Liver (tissue), 3 donors: Measurements from ENCODE around the gene IRAK1.

Experiments used
- CTCF ChIP-seq: fragments of 150-350 bp; IDR thresholded peaks from 2 replicates; pipeline ENCODE4 v1.5.1; 2017; ENCODE audit warnings: improper control_type of control experiment, low read depth, low read length; ENCODE audit not compliant: missing input control
- JUND ChIP-seq, 2 donors: IDR thresholded peaks; 2 replicates each; pipeline ENCODE4 v1.6.1; 2016; ENCODE audit warnings: antibody characterized with exemption in 2 of 2
- MAX ChIP-seq: IDR thresholded peaks from 2 replicates; pipeline ENCODE4 v1.6.1; 2016; ENCODE audit warnings: antibody characterized with exemption
- SP1 ChIP-seq: IDR thresholded peaks from 2 replicates; pipeline ENCODE4 v1.6.1; 2018; ENCODE audit warnings: antibody characterized with exemption, mild to moderate bottlenecking
- TAF1 ChIP-seq: conservative IDR thresholded peaks from 2 replicates; pipeline ENCODE4 v1.6.1; 2016; ENCODE audit warnings: antibody characterized with exemption, mild to moderate bottlenecking
- donor health status: healthy.
- donor health status: healthy.

DNA sequence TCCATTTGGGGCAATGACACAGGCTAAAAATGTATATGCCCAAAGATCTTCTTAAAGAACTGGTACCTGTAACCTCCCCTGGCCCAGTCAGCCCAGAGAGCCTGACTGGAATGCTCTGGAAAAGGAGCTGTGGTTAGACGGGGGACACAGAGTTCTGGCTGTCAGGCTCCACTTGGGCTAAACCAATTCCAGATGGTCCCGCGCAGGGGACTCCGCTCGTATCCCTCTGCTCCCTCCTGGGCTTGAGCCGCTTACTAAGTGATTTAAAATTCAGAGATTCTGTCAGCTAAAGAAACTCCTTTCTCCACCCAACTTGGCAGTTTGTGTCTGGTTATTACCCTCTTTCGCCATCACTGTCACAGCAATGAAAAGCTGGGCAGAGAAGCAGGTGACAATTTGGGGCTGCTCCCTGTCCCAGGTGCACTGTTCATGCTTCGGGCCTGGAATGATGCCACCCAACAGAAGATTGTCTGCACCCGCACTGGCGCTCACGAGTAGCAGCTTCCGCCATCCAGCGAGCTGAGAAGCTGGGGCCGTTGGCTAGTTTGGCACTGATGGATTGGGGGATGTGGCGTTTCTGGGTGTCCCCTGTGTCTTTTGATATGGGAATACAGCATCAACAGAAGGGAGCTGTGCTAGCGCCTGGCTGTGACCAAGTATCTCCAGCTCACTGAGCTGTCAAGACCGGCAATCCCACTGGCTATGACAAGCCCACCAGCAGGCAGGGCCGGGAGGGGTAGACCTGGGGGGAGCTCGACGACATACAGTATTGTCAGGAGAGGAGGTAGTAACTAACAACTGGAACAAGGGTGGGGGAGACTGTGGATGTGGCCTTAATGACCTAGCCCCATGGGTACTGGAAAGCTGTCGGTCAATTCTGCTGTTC lies 6.7 kb upstream of the IRAK1 start:
- TF ChIP-seq TAF1 (no peak), CTCF (no peak), SP1 (no peak), MAX (no peak), JUND (IDR thresholded peaks at IDR 0.05) (no peak)
